ENCODE results near the gene ABHD3.
"Not testable (repeated sequence)": the region's sequence is repeated elsewhere in the genome, so short reads cannot be mapped to it uniquely, and the experiment has no call there.

The ABHD3 gene

GRCh38 chr18:21727702-21728101 lies 23.1 kb upstream of the ABHD3 start:
- no peak for TF ChIP-seq CTCF (IDR thresholded peaks at IDR 0.05; ENCODE audit: extremely low read depth, missing control alignments)
- DNase-seq (ENCODE audit: low spot score): no peak

- no peak for DNase-seq (ENCODE audit: low spot score)
- TF ChIP-seq CTCF (IDR thresholded peaks at IDR 0.05; ENCODE audit: extremely low read depth, missing control alignments): no peak
Observed at GRCh38 chr18:21725201-21725600, 20.6 kb upstream of the ABHD3 start.

- TF ChIP-seq CTCF (IDR thresholded peaks at IDR 0.05; ENCODE audit: extremely low read depth, missing control alignments): no peak
- DNase-seq (ENCODE audit: low spot score): no peak
Observed at GRCh38 chr18:21722687-21723086, 18.1 kb upstream of the ABHD3 start.

- TF ChIP-seq CTCF (IDR thresholded peaks at IDR 0.05; ENCODE audit: extremely low read depth, missing control alignments): no peak
- DNase-seq (ENCODE audit: low spot score): no peak
Observed at GRCh38 chr18:21714474-21714873, 9.9 kb upstream of the ABHD3 start.

GRCh38 chr18:21707130-21707529 lies 2.6 kb upstream of the ABHD3 start:
- not testable (repeated sequence) for DNase-seq (ENCODE audit: low spot score)

GRCh38 chr18:21706386-21706865 lies 1.9 kb upstream of the ABHD3 start:
- no peak for TF ChIP-seq CTCF (IDR thresholded peaks at IDR 0.05; ENCODE audit: extremely low read depth, missing control alignments)
- no peak for DNase-seq (ENCODE audit: low spot score)

- no peak for TF ChIP-seq CTCF (IDR thresholded peaks at IDR 0.05; ENCODE audit: extremely low read depth, missing control alignments)
- peak; percentile 73 for DNase-seq (ENCODE audit: low spot score)
Observed at GRCh38 chr18:21703241-21703820, 1.2 kb downstream of the ABHD3 start.

- no peak for TF ChIP-seq CTCF (IDR thresholded peaks at IDR 0.05; ENCODE audit: extremely low read depth, missing control alignments)
Observed at GRCh38 chr18:21702602-21703001, 2.0 kb downstream of the ABHD3 start.

More at GRCh38 chr18:21702602-21703001, 2.0 kb downstream of the ABHD3 start:
- DNase-seq (ENCODE audit: low spot score): no peak
